Stimulated activated CD4-positive, alpha-beta T cell treated with anti-CD3 and anti-CD28 coated beads, Interleukin-1b, Interleukin-23, amount 100 ng/mL, for 1 hour (primary cell): ENCODE measurements around the gene LEP.
"Not testable (repeated sequence)": the region's sequence is repeated elsewhere in the genome, so short reads cannot be mapped to it uniquely, and the experiment has no call there.

Experiments
- DNase-seq, 2 donors: peaks; one replicate each; pipeline ENCODE4 v3.0.0-alpha.2; 2020; ENCODE audit warnings: low read depth in 2 of 2

LEP gene

GRCh38 chr7:128210590-128211570 is 30.2 kb upstream of the LEP start:
- no peak for DNase-seq

GRCh38 chr7:128211626-128212025 is 29.5 kb upstream of the LEP start:
- DNase-seq = no peak

GRCh38 chr7:128214463-128214862 is 26.6 kb upstream of the LEP start:
- no peak for DNase-seq

GRCh38 chr7:128215281-128215680 is 25.8 kb upstream of the LEP start:
- DNase-seq = no peak

GRCh38 chr7:128215739-128216138 is 25.3 kb upstream of the LEP start:
- DNase-seq = no peak

GRCh38 chr7:128217030-128217805 is 23.9 kb upstream of the LEP start:
- no peak for DNase-seq

GRCh38 chr7:128217967-128218652 is 23.0 kb upstream of the LEP start:
- no peak for DNase-seq

DNA sequence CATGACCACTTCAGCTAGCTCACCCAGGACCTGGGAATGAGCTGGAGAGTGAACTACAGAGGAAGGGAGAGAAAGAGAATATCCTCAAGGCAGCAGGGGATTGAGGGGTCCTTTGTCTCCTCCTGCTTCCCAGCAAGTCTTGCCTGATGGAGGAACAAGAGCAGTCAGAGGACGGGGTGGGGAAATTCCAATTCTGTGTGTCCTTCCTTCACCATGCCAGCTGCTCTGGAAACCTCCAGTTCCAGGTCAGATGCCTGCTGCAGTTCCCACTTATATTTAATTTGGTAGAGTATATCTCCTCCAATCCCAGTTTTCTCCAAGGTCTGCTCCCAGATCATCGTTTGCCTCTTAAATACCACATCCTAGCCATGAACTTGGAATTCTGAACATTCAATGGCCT is 21.4 kb upstream of the LEP start:
- DNase-seq = no peak

DNA sequence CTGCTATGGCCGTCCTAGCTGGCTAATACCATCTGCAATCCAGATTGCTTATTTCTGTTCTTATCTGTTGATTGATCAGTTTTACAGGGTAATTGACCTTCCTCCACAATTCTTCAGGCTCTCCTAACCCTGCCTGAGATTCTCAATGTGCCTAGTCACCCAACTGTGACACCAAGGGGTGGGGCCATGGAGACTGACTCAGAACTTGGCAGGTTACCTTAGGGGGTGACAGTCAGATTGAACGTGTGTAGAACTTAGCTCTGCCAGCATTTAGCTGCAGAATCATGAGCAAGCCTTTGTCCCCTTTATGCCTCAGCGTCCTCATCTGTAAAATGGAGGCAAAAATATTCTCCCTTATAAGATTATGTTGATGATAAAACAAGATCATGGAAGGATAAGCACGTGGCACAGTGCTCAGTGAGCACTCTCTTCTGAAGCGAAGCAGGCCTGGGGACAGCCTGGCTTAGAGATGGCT is 19.1 kb upstream of the LEP start:
- DNase-seq = no peak

GRCh38 chr7:128226132-128226980 is 14.7 kb upstream of the LEP start:
- no peak for DNase-seq

DNA sequence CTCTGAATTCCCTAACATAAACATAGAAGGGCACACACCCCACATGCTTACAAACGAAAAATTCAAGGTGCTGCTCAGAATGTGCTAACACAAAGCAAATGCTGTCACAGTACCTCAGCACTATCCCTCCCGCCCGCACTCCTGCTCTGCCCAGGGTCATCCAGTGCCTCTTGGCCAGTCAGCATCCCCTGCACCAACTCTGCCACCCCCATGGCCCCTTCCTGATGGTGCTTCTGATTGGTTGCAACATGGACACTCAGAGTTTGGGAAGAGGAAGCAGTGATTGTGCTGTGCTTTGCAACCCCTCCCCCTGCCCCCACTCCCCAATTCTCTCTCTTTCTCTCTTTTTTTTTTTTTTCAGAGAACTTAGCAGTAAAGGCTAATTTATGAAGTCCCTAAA is 13.8 kb upstream of the LEP start:
- no peak for DNase-seq

- DNase-seq = no peak
Measured at GRCh38 chr7:128231021-128231420, 10.1 kb upstream of the LEP start.

- no peak for DNase-seq
Measured at GRCh38 chr7:128231677-128232076, 9.4 kb upstream of the LEP start.

DNA sequence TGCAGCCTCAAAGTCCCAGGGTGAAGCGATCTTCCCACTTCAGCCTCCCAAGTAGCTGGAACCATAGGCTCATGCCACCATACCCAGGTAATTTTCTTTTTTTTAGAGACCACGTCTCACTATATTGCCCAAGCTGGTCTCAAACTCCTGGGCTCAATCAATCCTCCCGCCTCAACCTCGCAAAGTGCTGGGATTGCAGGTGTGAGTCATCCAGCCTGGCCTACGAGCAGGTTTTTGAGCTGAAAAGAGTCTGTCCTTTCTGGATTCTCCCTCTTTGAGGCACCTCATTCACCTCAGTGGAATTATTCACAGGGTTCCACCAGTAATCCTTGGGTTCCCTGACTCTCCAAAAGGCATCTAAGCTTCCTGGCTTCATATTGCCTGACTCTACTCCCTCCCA is 7.6 kb upstream of the LEP start:
- no peak for DNase-seq

DNA sequence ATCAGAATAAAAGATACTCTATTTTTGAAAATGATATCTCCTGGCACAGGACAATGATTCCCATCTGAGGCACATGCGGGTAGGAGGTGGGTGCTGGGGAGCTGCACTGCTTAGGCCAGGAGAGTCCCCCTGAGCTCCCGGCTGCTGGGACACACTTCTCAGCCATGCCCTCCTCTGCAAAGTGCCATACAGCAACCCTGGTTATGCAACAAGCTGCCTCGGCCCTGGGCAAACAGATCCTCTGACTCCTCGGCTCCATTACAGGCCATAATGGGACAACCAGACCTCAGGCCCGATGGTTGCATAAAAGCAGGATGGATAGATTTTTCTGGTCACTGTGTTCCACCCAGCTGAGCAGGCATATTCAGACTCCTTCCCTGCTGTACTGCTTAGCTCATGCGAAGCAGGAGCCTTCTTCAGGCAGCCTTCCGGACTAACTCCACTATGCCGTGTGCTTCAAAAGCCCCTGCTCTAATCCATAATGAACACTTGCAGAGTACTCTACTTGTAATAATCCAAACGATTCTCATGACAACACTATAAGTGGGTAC is 6.5 kb upstream of the LEP start:
- no peak for DNase-seq

GRCh38 chr7:128235471-128235870 is 5.6 kb upstream of the LEP start:
- DNase-seq = no peak

DNA sequence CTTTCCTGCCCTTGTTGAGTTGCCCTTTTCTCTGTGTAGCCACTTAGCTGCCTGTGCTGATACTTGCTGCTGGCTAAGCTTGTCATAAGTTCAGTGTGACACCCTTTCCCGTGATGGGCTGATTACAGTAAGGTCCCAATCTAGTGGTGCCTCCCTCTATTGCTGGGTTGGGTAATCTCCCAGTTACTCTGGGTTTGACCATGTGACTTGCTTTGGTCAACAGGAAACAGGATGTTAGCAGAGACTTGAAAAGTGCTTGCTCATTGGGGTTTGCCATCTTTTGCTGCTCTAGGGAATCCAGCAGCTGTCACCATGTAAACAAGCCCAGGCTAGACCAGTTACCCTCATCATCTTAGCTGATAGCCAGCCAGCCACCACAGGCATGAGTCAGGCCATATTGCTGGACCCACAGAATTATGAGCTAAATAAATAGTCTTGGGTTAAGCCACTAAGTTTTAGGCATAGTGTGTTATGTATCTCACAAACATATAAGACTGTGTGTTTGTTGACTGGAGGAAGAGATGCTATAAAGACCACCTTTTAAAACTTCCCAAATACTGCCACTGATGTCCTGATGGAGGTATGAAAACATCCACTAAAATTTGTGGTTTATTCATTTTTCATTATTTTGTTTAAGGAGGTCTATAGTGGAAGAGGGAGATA is 4.0 kb upstream of the LEP start:
- DNase-seq = no peak

DNA sequence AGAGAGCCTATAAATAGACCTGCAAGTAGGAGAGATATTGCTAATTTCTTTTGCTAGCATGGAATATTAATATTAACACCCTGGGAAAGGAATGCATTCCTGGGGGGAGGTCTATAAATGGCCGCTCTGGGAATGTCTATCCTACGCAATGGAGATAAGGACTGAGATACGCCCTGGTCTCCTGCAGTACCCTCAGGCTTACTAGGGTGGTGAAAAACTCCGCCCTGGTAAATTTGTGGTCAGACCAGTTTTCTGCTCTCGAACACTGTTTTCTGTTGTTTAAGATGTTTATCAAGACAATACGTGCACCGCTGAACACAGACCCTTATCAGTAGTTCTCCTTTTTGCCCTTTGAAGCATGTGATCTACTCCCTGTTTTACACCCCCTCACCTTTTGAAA is 1.9 kb upstream of the LEP start:
- not testable (repeated sequence) for DNase-seq

DNA sequence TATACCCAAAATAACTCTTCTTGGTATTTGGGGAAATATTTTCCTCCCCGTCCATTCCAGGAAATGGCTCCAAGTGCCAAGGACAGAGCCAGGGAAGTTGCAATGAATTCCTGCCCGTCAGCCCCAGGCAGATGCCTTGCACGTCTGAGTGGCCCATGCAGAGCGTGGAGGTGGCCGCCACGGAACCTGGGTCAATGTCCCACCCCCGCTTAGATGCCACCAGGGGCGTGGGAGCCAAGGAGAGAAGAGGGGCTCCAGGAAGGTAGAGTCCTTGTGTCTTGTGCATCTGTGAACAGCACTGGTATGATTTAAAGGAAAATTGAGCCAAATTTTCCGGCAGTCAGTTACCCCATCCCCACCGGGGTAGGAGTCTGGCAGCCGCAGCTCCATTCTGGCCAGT is 1.6 kb downstream of the LEP start:
- no peak for DNase-seq

- DNase-seq = no peak
Measured at GRCh38 chr7:128243273-128243672, 2.2 kb downstream of the LEP start.
